Liver (tissue), 9 donors: ENCODE data around the gene PLA2G15. TPM values are rescaled to one million over a fixed set of nuclear protein-coding genes. Genes with fewer than 3 reads are reported as not detected.

Experiments
- DNase-seq: peaks from one replicate; pipeline ENCODE4 v3.0.0-alpha.2; 2017; ENCODE audit warnings: low spot score
- H3K27ac ChIP-seq, 2 donors: one replicate each; pipeline ENCODE4 v1.7.0; 2013; ENCODE audit warnings: inconsistent platforms in 2 of 2, low read length in 2 of 2, control low read depth in 1 of 2, low read depth in 1 of 2, mild to moderate bottlenecking in 1 of 2
- H3K27me3 ChIP-seq, 4 donors: one replicate each; pipeline versions ENCODE4 v1.6.1 to v1.7.0; 2013; ENCODE audit warnings: low read length in 3 of 4, inconsistent platforms in 1 of 4, mild to moderate bottlenecking in 1 of 4, moderate library complexity in 1 of 4; ENCODE audit not compliant: control insufficient read depth in 4 of 4, insufficient read depth in 4 of 4
- H3K36me3 ChIP-seq, 4 donors: one replicate each; pipeline versions ENCODE4 v1.6.1 to v1.7.0; 2013; ENCODE audit warnings: low read length in 3 of 4, mild to moderate bottlenecking in 3 of 4, low read depth in 1 of 4, moderate library complexity in 1 of 4; ENCODE audit not compliant: control insufficient read depth in 4 of 4, insufficient read depth in 3 of 4
- H3K4me1 ChIP-seq, 4 donors: one replicate each; pipeline versions ENCODE4 v1.6.1 to v1.7.0; 2013; ENCODE audit warnings: low read length in 3 of 4, mild to moderate bottlenecking in 3 of 4, moderate library complexity in 1 of 4; ENCODE audit not compliant: control insufficient read depth in 4 of 4, insufficient read depth in 4 of 4
- H3K4me3 ChIP-seq, 3 donors: one replicate each; pipeline versions ENCODE4 v1.6.1 to v1.7.0; 2013; ENCODE audit warnings: low read length in 3 of 3, control low read depth in 1 of 3, low read depth in 1 of 3, mild to moderate bottlenecking in 1 of 3
- H3K9ac ChIP-seq, 2 donors: one replicate each; pipeline ENCODE4 v1.7.0; 2013; ENCODE audit warnings: low read length in 2 of 2, mild to moderate bottlenecking in 2 of 2, moderate library complexity in 2 of 2, control low read depth in 1 of 2, low read depth in 1 of 2
- H3K9me3 ChIP-seq, 4 donors: one replicate each; pipeline versions ENCODE4 v1.6.1 to v1.7.0; 2013; ENCODE audit warnings: low read length in 3 of 4; ENCODE audit not compliant: control insufficient read depth in 4 of 4
- EGR1 ChIP-seq, 2 donors: IDR thresholded peaks; 2 replicates each; pipeline ENCODE4 v1.6.1; 2016 to 2018; ENCODE audit warnings: antibody characterized with exemption in 2 of 2, low read depth in 2 of 2
- FOXA1 ChIP-seq: IDR thresholded peaks from 2 replicates; pipeline ENCODE4 v1.6.1; 2016; ENCODE audit warnings: antibody characterized with exemption
- FOXA2 ChIP-seq: IDR thresholded peaks from 2 replicates; pipeline ENCODE4 v1.6.1; 2016; ENCODE audit warnings: antibody characterized with exemption
- GABPA ChIP-seq, 2 donors: IDR thresholded peaks in 1 of 2; conservative IDR thresholded peaks in 1 of 2; 2 replicates each; pipeline ENCODE4 v1.6.1; 2016; ENCODE audit warnings: antibody characterized with exemption in 2 of 2, mild to moderate bottlenecking in 1 of 2, moderate library complexity in 1 of 2
- HNF4A ChIP-seq, 2 donors: conservative IDR thresholded peaks; 2 replicates each; pipeline ENCODE4 v1.6.1; 2016; ENCODE audit warnings: antibody characterized with exemption in 2 of 2, mild to moderate bottlenecking in 2 of 2
- HNF4G ChIP-seq: IDR thresholded peaks from 2 replicates; pipeline ENCODE4 v1.6.1; 2016; ENCODE audit warnings: antibody characterized with exemption
- JUND ChIP-seq, 2 donors: IDR thresholded peaks; 2 replicates each; pipeline ENCODE4 v1.6.1; 2016; ENCODE audit warnings: antibody characterized with exemption in 2 of 2
- NR2F2 ChIP-seq: IDR thresholded peaks from 2 replicates; pipeline ENCODE4 v1.6.1; 2016; ENCODE audit warnings: antibody characterized with exemption
- RAD21 ChIP-seq, 2 donors: IDR thresholded peaks; 2 replicates each; pipeline ENCODE4 v1.6.1; 2016; ENCODE audit warnings: antibody characterized with exemption in 2 of 2, mild to moderate bottlenecking in 2 of 2
- RXRA ChIP-seq, 2 donors: IDR thresholded peaks; 2 replicates each; pipeline ENCODE4 v1.6.1; 2017 to 2018; ENCODE audit warnings: antibody characterized with exemption in 2 of 2, mild to moderate bottlenecking in 1 of 2
- SP1 ChIP-seq: IDR thresholded peaks from 2 replicates; pipeline ENCODE4 v1.6.1; 2018; ENCODE audit warnings: antibody characterized with exemption, mild to moderate bottlenecking
- TAF1 ChIP-seq: conservative IDR thresholded peaks from 2 replicates; pipeline ENCODE4 v1.6.1; 2016; ENCODE audit warnings: antibody characterized with exemption, mild to moderate bottlenecking
- WGBS: extraction: QIAGEN DNeasy Blood & Tissue Kit; methylation state at CpG from one replicate; pipeline ENCODE4 v1.1.7; 2013; 5-methylcytosine and 5-hydroxymethylcytosine counted together
- polyA plus RNA-seq, 2 donors: library from polyadenylated mRNA; stranded (reverse) in 1 of 2; unstranded in 1 of 2; fragments of 200-250 nt in 1 of 2; fragments of >200 nt in 1 of 2; fragmentation: Nextera tagmentation in 1 of 2; extraction: Ambion mirVana in 1 of 2; gene quantifications; one replicate each; pipeline versions ENCODE4 v1.2.1 to v1.2.3, GENCODE V29; 2013 to 2015
- total RNA-seq, 2 donors: library from RNA; depleted of rRNA; stranded (reverse); fragments of >200 nt; gene quantifications; one replicate each; pipeline ENCODE4 v1.2.3, GENCODE V29; 2014
- TF ChIP-seq, protein P1 (sequence below): IDR thresholded peaks from 2 replicates; pipeline ENCODE4 v1.6.1; 2016; ENCODE audit warnings: antibody characterized with exemption, mild to moderate bottlenecking
- TF ChIP-seq, protein P2 (sequence below): IDR thresholded peaks from 2 replicates; pipeline ENCODE4 v1.6.1; 2016; ENCODE audit warnings: antibody characterized with exemption
- TF ChIP-seq, protein P3 (sequence below): IDR thresholded peaks from 2 replicates; pipeline ENCODE4 v1.6.1; 2016; ENCODE audit warnings: antibody characterized with exemption
- TF ChIP-seq, protein P4 (sequence below): fragments of 150-350 bp; IDR thresholded peaks from 2 replicates; pipeline ENCODE4 v1.5.1; 2017; ENCODE audit warnings: improper control_type of control experiment, low read depth, low read length; ENCODE audit not compliant: missing input control
- TF ChIP-seq, protein P5 (sequence below): IDR thresholded peaks from 2 replicates; pipeline ENCODE4 v1.6.1; 2016; ENCODE audit warnings: antibody characterized with exemption
- donor health status: healthy.
- donor health status: healthy.
- donor health status: healthy.
- donor health status: healthy.
- donor health status: healthy.

The PLA2G15 gene
- total and polyA plus RNA-seq, 4 donors: 4.5 to 19.8 (median 15.1) TPM

DNA sequence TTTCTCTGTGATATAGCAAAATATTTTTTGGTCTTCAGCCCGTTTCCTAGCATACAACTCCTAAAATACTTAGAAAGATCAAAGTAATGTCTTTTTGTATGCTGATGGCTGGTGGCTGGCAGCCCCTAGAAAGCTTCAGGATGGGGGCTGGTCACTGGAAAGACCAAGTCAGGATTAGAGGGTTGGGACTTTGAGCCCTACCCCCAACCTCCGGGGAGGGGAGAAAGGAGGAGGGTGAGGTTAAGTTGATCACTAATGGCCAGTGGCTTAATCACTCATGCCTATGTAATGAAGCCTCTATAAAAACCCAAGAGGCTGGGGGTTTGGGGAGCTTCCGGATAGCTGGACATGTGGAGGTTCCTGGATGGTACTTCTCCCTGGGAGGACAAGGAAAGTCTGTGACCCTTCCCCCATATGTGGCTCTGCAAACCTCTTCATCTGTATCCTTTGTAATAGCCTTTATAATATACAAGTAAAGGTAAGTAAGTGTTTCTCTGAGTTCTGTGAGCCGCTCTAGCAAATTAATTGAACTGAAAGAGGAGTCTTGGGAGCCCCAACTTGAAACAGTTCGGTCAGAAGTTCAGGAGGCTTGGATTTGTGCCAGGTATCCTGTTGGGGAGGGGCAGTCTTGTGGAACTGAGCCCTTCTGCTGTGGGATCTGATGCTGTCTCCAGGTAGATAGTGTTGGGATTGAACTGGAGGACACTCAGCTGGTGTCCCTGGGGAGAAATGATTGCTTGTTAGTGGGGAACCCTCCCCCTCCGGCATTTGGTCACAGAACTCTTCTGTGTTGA lies 22.6 kb downstream of the PLA2G15 start:
- Histone ChIP-seq H3K9me3 (no peaks in the 10 kb centered on the region), H3K4me1 (peaks cover 2 to 14% (median 10%) of the 10 kb centered on the region in 4 donors), H3K27ac (no peak overlapping the region), H3K36me3 (no peaks in the 10 kb centered on the region), H3K4me3 (no peak overlapping the region), H3K27me3 (no peaks in the 10 kb centered on the region), H3K9ac (no peak overlapping the region)
- 67% methylated on average over 6 of the region's 6 CpGs for WGBS
- TF ChIP-seq NR2F2 (no peak), RXRA (IDR thresholded peaks at IDR 0.05) (no peak), RAD21 (IDR thresholded peaks at IDR 0.05) (no peak), EGR1 (IDR thresholded peaks at IDR 0.05; ENCODE audit: low read depth in 2 of 2) (no peak), FOXA2 (no peak), HNF4A (conservative IDR thresholded peaks at IDR 0.05) (no peak), HNF4G (no peak), TAF1 (no peak), JUND (IDR thresholded peaks at IDR 0.05) (no peak), SP1 (no peak)
- TF ChIP-seq, protein P1, sequence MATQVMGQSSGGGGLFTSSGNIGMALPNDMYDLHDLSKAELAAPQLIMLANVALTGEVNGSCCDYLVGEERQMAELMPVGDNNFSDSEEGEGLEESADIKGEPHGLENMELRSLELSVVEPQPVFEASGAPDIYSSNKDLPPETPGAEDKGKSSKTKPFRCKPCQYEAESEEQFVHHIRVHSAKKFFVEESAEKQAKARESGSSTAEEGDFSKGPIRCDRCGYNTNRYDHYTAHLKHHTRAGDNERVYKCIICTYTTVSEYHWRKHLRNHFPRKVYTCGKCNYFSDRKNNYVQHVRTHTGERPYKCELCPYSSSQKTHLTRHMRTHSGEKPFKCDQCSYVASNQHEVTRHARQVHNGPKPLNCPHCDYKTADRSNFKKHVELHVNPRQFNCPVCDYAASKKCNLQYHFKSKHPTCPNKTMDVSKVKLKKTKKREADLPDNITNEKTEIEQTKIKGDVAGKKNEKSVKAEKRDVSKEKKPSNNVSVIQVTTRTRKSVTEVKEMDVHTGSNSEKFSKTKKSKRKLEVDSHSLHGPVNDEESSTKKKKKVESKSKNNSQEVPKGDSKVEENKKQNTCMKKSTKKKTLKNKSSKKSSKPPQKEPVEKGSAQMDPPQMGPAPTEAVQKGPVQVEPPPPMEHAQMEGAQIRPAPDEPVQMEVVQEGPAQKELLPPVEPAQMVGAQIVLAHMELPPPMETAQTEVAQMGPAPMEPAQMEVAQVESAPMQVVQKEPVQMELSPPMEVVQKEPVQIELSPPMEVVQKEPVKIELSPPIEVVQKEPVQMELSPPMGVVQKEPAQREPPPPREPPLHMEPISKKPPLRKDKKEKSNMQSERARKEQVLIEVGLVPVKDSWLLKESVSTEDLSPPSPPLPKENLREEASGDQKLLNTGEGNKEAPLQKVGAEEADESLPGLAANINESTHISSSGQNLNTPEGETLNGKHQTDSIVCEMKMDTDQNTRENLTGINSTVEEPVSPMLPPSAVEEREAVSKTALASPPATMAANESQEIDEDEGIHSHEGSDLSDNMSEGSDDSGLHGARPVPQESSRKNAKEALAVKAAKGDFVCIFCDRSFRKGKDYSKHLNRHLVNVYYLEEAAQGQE: no peak
- TF ChIP-seq, protein P2, sequence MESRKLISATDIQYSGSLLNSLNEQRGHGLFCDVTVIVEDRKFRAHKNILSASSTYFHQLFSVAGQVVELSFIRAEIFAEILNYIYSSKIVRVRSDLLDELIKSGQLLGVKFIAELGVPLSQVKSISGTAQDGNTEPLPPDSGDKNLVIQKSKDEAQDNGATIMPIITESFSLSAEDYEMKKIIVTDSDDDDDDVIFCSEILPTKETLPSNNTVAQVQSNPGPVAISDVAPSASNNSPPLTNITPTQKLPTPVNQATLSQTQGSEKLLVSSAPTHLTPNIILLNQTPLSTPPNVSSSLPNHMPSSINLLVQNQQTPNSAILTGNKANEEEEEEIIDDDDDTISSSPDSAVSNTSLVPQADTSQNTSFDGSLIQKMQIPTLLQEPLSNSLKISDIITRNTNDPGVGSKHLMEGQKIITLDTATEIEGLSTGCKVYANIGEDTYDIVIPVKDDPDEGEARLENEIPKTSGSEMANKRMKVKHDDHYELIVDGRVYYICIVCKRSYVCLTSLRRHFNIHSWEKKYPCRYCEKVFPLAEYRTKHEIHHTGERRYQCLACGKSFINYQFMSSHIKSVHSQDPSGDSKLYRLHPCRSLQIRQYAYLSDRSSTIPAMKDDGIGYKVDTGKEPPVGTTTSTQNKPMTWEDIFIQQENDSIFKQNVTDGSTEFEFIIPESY: no peak
- TF ChIP-seq, protein P3, sequence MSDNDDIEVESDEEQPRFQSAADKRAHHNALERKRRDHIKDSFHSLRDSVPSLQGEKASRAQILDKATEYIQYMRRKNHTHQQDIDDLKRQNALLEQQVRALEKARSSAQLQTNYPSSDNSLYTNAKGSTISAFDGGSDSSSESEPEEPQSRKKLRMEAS: no peak
- DNase-seq: no peak

DNA sequence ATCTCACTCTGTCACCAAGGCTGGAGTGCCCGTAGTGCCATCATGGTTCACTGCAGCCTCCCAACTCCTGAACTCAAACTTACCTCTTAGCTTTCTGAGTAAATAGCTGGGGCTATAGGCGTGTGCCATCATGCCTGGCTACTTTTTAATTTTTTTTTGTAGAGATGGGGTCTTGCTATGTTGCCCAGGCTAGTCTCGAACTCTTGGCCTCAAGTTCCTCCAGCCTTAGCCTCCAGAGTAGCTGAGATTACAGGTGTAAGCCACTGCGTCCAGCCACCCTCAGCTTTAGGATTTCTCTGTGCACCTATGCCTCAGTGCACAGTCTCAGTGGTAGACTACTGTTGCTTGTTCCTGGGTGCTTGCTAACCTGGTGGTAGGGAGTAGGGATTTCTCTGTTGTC lies 24.6 kb downstream of the PLA2G15 start:
- peaks cover 0 to 5% (median 3%) of the 10 kb centered on the region in 4 donors for H3K4me1 ChIP-seq
- H3K36me3 ChIP-seq: no peaks in the 10 kb centered on the region
- no peaks in the 10 kb centered on the region for H3K9me3 ChIP-seq
- H3K27ac ChIP-seq: no peak overlapping the region
- 91% methylated on average over 4 of the region's 4 CpGs for WGBS
- no peak overlapping the region for H3K9ac ChIP-seq
- DNase-seq: no peak
- no peaks in the 10 kb centered on the region for H3K27me3 ChIP-seq
- no peak overlapping the region for H3K4me3 ChIP-seq
- TF ChIP-seq, protein P4, sequence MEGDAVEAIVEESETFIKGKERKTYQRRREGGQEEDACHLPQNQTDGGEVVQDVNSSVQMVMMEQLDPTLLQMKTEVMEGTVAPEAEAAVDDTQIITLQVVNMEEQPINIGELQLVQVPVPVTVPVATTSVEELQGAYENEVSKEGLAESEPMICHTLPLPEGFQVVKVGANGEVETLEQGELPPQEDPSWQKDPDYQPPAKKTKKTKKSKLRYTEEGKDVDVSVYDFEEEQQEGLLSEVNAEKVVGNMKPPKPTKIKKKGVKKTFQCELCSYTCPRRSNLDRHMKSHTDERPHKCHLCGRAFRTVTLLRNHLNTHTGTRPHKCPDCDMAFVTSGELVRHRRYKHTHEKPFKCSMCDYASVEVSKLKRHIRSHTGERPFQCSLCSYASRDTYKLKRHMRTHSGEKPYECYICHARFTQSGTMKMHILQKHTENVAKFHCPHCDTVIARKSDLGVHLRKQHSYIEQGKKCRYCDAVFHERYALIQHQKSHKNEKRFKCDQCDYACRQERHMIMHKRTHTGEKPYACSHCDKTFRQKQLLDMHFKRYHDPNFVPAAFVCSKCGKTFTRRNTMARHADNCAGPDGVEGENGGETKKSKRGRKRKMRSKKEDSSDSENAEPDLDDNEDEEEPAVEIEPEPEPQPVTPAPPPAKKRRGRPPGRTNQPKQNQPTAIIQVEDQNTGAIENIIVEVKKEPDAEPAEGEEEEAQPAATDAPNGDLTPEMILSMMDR: no peak
- TF ChIP-seq, protein P2: no peak
- no peak for TF ChIP-seq GABPA (IDR thresholded peaks at IDR 0.05 in 1 of 2, conservative IDR thresholded peaks at IDR 0.05 in 1 of 2)
- no peak for TF ChIP-seq EGR1 (IDR thresholded peaks at IDR 0.05; ENCODE audit: low read depth in 2 of 2)
- TF ChIP-seq HNF4A (conservative IDR thresholded peaks at IDR 0.05): no peak
- no peak for TF ChIP-seq RAD21 (IDR thresholded peaks at IDR 0.05)
- TF ChIP-seq JUND (IDR thresholded peaks at IDR 0.05): no peak
- no peak for TF ChIP-seq HNF4G
- no peak for TF ChIP-seq FOXA1
- TF ChIP-seq, protein P5, sequence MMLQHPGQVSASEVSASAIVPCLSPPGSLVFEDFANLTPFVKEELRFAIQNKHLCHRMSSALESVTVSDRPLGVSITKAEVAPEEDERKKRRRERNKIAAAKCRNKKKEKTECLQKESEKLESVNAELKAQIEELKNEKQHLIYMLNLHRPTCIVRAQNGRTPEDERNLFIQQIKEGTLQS: no peak
- no peak for TF ChIP-seq FOXA2
- no peak for TF ChIP-seq NR2F2
- TF ChIP-seq TAF1: no peak
- TF ChIP-seq, protein P3: no peak
